GM18507 (cell line): ENCODE measurements around the gene DOK1.

Source experiments
- DNase-seq: peaks from one replicate; pipeline ENCODE4 v3.0.0; 2011; ENCODE audit warnings: low read depth; ENCODE audit not compliant: insufficient read length; ENCODE audit errors: extremely low spot score
- FAIRE-seq: peaks from 2 replicates; lab custom pipeline; 2011; peaks lifted over from hg19 to GRCh38; lab: Jason Lieb, UNC

DOK1 gene

GRCh38 chr2:74585406-74586185 is 31.1 kb downstream of the DOK1 start:
- DNase-seq (no peak), FAIRE-seq (peak; percentile 87)

- DNase-seq (peak; percentile 64), FAIRE-seq (peak; percentile 90)
Observed at GRCh38 chr2:74587664-74588277, 33.3 kb downstream of the DOK1 start.

- FAIRE-seq (no peak), DNase-seq (no peak)
Observed at GRCh38 chr2:74588664-74589063, 34.1 kb downstream of the DOK1 start.

- FAIRE-seq (no peak), DNase-seq (no peak)
Observed at GRCh38 chr2:74593826-74594772, 39.6 kb downstream of the DOK1 start.

GRCh38 chr2:74596584-74596983 is 42.1 kb downstream of the DOK1 start:
- FAIRE-seq (no peak), DNase-seq (no peak)

- no peak for DNase-seq
- FAIRE-seq = no peak
Observed at GRCh38 chr2:74597410-74597809, 42.9 kb downstream of the DOK1 start.

GRCh38 chr2:74599676-74600075 is 45.2 kb downstream of the DOK1 start:
- FAIRE-seq = no peak
- no peak for DNase-seq

- FAIRE-seq = no peak
- DNase-seq = no peak
Observed at GRCh38 chr2:74602586-74603281, 48.2 kb downstream of the DOK1 start.

GRCh38 chr2:74603282-74604000 is 48.9 kb downstream of the DOK1 start:
- FAIRE-seq (no peak), DNase-seq (no peak)

- DNase-seq (no peak), FAIRE-seq (no peak)
Observed at GRCh38 chr2:74606927-74607326, 52.4 kb downstream of the DOK1 start.
